IPS-20b (cell line): Measurements from ENCODE around the gene CTSC.

ENCODE experiments used
- H3K27ac ChIP-seq: one replicate; pipeline ENCODE4 v1.5.1; 2013; ENCODE audit warnings: low read length
- H3K27me3 ChIP-seq: 2 replicates; pipeline ENCODE4 v1.6.1; 2013; ENCODE audit warnings: mild to moderate bottlenecking, low read length, inconsistent platforms; ENCODE audit not compliant: insufficient read depth
- H3K36me3 ChIP-seq: 2 replicates; pipeline ENCODE4 v1.6.1; 2013; ENCODE audit warnings: low read depth, mild to moderate bottlenecking, inconsistent platforms, low read length, moderate library complexity; ENCODE audit not compliant: insufficient read depth
- H3K4me1 ChIP-seq: 2 replicates; pipeline ENCODE4 v1.6.1; 2013; ENCODE audit warnings: mild to moderate bottlenecking, control low read depth, inconsistent platforms, low read length, moderate library complexity; ENCODE audit not compliant: insufficient read depth
- H3K4me3 ChIP-seq: 2 replicates; pipeline ENCODE4 v1.5.1; 2013; ENCODE audit warnings: mild to moderate bottlenecking, low read length, inconsistent platforms
- H3K9ac ChIP-seq: 2 replicates; pipeline ENCODE4 v1.6.1; 2013; ENCODE audit warnings: low read depth, mild to moderate bottlenecking, inconsistent platforms, low read length, moderate library complexity
- H3K9me3 ChIP-seq: 2 replicates; pipeline ENCODE4 v1.6.1; 2013; ENCODE audit warnings: mild to moderate bottlenecking, low read depth, low read length, inconsistent platforms; ENCODE audit not compliant: insufficient read depth

Gene CTSC

DNA sequence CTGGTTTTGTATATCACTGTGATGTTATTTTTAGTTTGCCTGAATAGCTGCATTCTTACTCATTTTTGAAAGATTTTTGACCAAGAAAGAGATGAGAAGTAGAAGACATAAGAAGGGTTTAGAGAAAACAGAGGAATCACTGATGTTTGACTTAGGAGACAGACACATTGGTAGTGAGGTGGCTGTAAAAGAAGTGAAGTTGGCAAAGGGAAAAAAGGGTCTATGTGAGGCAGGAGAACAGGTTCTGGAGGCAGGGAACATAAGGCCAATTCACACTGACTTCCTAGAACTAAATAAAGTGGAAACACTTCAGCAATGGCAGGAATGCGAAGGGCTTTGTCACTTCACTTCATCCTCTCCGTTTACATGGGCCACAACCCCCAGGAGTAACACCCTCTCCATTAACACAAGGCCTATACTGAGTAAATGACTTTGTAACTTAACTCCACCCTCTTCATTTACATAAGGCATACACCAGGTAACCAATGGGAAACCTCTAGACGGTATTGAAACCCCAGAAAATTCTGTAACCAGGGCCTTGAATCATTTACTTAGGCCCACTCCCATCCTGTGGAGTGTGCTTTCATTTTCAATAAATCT is 36.5 kb downstream of the CTSC start:
- peaks cover 36% of the 10 kb centered on the region; the same call in 1 of the 2 replicates for H3K4me1 ChIP-seq
- no peaks in the 10 kb centered on the region for H3K9me3 ChIP-seq
- peak overlapping the region; percentile 40 for H3K9ac ChIP-seq
- H3K36me3 ChIP-seq, result peaks cover 85% of the 10 kb centered on the region
- peak overlapping the region; percentile 18; the same call in 1 of the 2 replicates for H3K4me3 ChIP-seq
- H3K27ac ChIP-seq, result peak overlapping the region; percentile 11
- no peaks in the 10 kb centered on the region for H3K27me3 ChIP-seq

DNA sequence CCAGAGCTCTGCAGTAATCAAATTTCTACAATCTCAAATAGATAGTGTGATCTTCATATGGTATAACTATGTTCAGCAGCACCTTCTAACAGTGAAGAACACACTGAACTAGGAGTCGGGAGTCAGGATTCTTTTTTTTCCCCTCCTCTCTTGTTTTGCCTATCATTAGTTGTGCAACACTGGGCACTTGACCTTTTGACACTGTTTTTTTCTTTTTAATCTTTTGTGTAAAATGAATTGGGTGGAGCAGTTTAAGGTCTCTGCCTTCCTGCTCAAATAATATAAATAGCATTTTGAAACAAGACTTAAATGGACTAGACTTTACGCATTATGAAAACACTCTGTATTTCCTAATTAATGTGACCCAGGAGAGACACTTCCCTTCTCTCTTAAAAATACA is 39.7 kb downstream of the CTSC start:
- Histone ChIP-seq H3K9me3 (no peaks in the 10 kb centered on the region), H3K4me1 (peaks cover 36% of the 10 kb centered on the region; the same call in 1 of the 2 replicates), H3K27me3 (no peaks in the 10 kb centered on the region), H3K4me3 (no peak overlapping the region), H3K36me3 (peaks cover 85% of the 10 kb centered on the region), H3K27ac (no peak overlapping the region), H3K9ac (no peak overlapping the region)

DNA sequence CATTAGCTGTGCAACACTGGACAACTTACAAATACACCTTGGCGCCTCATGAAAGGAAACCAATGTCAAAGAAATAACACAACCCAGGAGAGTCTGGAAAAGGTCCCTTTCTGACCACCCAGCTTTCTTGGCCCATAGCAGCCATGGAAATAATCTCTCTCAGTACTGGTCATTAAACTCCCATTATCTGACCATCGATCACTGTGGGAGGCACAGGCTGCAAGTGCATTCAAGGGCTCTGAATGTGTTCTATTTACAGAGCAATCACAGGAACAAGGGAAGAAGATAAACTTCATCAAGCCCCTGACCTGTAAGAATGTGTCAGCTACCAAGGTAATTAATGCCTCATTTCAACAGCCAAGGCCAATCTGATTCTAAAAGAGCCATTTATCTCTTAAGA is 40.1 kb downstream of the CTSC start:
- no peak overlapping the region for H3K27ac ChIP-seq
- peaks cover 36% of the 10 kb centered on the region; the same call in 1 of the 2 replicates for H3K4me1 ChIP-seq
- no peak overlapping the region for H3K4me3 ChIP-seq
- H3K36me3 ChIP-seq, result peaks cover 86% of the 10 kb centered on the region
- no peak overlapping the region for H3K9ac ChIP-seq
- H3K9me3 ChIP-seq, result no peaks in the 10 kb centered on the region
- H3K27me3 ChIP-seq, result no peaks in the 10 kb centered on the region

DNA sequence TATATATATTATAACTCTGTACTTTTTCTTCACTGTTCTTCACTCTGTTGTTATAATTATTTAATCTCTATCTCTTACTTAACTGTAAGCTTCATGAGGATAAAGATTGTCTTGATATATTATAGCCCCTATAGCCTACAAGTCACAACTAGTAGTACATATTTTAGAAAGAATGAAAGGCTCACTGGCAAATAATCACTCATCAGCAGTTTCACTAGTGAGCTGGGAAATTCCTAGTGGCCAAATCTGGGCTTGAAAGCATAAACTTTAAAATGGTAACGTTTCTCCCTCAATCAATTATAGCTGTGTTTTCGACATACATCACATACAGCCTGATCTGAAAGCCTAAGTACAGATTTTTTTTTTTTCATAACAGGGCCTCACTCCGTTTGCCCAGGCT is 42.5 kb downstream of the CTSC start:
- peaks cover 95% of the 10 kb centered on the region for H3K36me3 ChIP-seq

DNA sequence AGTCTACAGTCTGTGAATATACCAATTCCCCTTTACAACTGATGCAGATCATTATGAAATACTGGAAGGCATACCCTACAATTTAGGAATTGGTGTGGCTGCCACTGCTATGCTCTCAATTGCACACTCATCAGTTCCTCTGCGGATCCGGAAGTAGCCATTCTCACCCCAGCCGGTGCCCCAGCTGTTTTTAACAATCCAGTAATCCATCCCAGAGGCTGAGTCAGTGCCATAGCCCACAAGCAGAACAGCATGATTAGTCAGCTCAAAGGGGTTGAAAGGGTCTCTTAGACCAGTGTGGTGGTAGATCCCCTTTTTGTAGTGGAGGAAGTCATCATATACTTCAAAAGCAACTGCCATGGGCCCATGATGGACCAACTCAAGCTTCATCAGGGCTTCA is 43.6 kb downstream of the CTSC start:
- H3K36me3 ChIP-seq, result peaks cover 95% of the 10 kb centered on the region
- H3K4me1 ChIP-seq, result peaks cover 11% of the 10 kb centered on the region; the same call in 1 of the 2 replicates
- H3K27me3 ChIP-seq, result no peaks in the 10 kb centered on the region
- no peak overlapping the region for H3K4me3 ChIP-seq
- no peaks in the 10 kb centered on the region for H3K9me3 ChIP-seq
- H3K27ac ChIP-seq, result no peak overlapping the region
- no peak overlapping the region for H3K9ac ChIP-seq

More for the DNA sequence above, 42.5 kb downstream of the CTSC start:
- Histone ChIP-seq H3K9ac (no peak overlapping the region), H3K27me3 (no peaks in the 10 kb centered on the region), H3K4me3 (no peak overlapping the region), H3K9me3 (no peaks in the 10 kb centered on the region), H3K27ac (no peak overlapping the region), H3K4me1 (peaks cover 19% of the 10 kb centered on the region; the same call in 1 of the 2 replicates)

DNA sequence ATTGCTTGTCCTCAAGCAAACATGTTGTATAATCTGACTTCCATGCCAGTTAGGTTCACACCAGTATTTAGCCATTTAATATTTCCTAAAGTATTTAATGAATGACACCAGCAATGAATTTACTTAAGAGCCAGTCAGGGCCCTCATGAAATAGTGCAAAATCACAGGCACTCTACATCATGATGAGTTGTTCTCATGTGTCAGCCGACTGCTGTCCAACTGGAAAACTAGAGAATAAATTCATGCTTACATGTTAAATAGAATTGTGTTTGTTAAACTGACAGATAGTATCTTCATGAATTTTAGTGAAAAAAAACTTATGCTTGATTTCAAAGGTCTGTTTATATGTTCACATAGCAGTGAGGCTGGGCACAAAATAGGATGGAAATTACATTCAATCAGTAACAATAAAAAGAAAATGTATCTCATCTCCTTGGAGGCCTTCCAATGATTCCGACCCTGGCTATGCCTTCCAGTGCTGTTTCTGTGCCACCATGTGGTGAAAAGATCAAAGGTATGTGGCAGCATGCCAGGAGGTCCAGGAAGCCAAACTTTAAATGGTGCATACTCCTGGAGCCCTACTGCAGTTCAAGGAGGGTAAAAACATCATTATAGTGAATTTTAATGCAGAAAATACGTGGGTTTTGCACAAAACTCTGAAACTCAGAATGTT is 45.2 kb downstream of the CTSC start:
- Histone ChIP-seq H3K4me3 (no peak overlapping the region), H3K9ac (no peak overlapping the region), H3K36me3 (peaks cover 94% of the 10 kb centered on the region), H3K9me3 (no peaks in the 10 kb centered on the region), H3K4me1 (no peaks in the 10 kb centered on the region), H3K27ac (no peak overlapping the region), H3K27me3 (no peaks in the 10 kb centered on the region)

DNA sequence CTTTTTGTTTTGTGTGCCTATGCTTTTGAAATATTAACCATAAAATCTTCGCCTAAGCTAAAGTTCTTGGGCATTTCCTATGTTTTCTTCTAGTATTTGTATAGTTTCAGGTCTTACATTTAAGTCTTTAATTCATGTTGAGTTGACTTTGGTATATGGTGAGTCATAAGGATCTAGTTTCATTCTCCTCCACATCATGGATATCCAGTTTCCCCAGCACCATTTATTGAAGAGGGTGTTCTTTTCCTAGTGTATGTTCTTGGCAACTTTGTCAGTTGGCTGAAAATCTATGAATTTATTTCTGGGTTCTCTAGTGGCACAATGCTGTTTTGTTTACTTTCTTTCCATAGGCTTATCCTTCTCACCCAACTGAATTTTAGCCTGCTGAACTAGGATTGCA is 49.0 kb downstream of the CTSC start:
- H3K36me3 ChIP-seq, result peaks cover 82% of the 10 kb centered on the region
- H3K27me3 ChIP-seq, result no peaks in the 10 kb centered on the region
- no peaks in the 10 kb centered on the region for H3K9me3 ChIP-seq
- H3K4me1 ChIP-seq, result no peaks in the 10 kb centered on the region
- H3K9ac ChIP-seq, result no peak overlapping the region
- H3K4me3 ChIP-seq, result no peak overlapping the region
- no peak overlapping the region for H3K27ac ChIP-seq

DNA sequence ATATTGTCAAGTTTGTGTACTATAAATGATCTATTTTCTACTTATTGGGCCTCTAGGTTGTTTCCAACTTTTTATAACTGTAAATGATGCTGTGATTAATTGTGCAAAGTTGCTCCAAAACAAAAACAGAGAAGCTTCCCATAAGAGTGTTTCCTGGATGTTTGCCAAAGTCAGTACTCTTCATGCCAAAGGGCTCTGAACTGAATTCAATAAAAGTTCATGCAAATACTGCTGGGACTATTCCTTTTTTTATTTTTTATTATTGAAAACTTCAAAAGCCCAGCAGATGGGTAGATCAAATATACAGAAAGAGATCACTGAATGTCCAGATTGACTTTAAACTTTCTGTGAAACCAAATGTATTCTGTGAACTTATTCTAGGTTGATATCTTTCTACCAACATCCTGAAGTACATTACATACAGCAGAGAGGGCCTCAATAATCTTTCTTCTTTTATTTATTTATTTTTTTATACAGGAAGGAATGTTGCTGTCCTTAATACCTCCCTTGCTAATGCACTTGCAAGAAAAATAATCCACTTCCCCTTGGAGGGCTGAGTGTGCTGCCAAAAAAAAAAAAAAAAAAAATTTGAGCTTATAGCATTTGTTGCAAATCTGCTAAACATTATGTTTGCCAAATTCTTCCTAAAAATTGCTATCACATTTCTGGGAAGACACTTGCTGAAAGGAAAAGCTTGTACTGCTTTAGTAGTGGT is 53.0 kb downstream of the CTSC start:
- no peaks in the 10 kb centered on the region for H3K4me1 ChIP-seq
- no peak overlapping the region for H3K9ac ChIP-seq
- peaks cover 59% of the 10 kb centered on the region for H3K36me3 ChIP-seq
- no peak overlapping the region for H3K4me3 ChIP-seq
- no peak overlapping the region for H3K27ac ChIP-seq
- no peaks in the 10 kb centered on the region for H3K9me3 ChIP-seq
- H3K27me3 ChIP-seq, result no peaks in the 10 kb centered on the region

DNA sequence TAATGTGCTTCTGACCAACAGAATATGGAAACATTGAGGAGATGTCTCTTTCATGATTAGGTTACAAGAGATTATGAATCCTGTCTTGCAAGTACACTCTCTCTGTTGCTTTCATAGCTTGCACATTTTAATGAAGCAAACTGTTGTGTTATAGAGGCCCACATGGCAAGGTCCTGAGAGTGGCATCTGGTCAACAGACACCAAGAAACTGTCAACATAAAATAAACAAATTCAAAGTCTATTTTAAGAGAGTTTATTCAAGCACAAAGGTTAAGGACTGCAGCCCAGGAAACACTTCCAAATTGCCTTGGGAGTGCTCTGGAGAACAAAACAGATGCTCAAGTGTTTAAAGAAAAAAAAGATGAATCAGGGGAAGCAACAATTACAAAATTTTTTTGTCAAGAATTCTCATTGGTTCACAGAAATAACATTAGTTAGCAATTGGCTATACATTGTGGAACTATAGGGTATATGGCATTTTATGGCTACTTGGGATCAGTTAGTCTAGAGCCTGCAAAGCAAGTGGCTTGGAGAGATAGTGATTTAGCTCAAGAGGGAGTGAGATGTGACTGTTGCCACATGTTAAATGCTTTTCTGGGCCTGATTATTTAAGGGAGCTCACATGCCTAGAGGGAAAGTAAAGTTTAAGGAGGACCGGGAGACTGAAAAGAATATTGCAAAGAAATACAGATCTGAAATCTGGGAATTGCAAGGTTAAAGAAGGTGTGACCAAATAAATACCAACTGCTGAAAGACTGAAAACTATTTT is 54.6 kb downstream of the CTSC start:
- H3K27me3 ChIP-seq, result no peaks in the 10 kb centered on the region
- H3K36me3 ChIP-seq, result peaks cover 43% of the 10 kb centered on the region
- H3K27ac ChIP-seq, result no peak overlapping the region
- H3K9ac ChIP-seq, result no peak overlapping the region
- no peak overlapping the region for H3K4me3 ChIP-seq
- no peaks in the 10 kb centered on the region for H3K4me1 ChIP-seq
- H3K9me3 ChIP-seq, result no peaks in the 10 kb centered on the region

DNA sequence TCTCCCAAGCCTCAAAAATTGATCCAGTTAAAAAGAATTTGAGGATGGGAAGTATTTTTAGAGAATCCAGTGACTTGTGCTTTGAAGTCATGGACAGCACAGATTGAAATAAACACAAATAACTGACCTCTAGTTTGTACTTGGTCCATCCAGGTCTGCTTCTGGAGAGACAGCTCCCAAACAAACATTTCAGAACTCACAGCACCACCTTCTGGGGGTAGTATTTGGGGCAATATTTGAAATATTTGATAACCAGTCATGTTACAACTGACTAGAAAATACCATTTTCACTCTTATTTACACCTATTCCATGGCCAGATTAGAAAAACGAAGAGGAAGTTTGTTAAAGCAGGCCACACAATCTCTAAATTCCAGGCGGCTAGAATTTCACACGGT is 56.2 kb downstream of the CTSC start:
- Histone ChIP-seq H3K9ac (no peak overlapping the region), H3K4me1 (no peaks in the 10 kb centered on the region), H3K36me3 (peaks cover 28% of the 10 kb centered on the region; the same call in 1 of the 2 replicates)

DNA sequence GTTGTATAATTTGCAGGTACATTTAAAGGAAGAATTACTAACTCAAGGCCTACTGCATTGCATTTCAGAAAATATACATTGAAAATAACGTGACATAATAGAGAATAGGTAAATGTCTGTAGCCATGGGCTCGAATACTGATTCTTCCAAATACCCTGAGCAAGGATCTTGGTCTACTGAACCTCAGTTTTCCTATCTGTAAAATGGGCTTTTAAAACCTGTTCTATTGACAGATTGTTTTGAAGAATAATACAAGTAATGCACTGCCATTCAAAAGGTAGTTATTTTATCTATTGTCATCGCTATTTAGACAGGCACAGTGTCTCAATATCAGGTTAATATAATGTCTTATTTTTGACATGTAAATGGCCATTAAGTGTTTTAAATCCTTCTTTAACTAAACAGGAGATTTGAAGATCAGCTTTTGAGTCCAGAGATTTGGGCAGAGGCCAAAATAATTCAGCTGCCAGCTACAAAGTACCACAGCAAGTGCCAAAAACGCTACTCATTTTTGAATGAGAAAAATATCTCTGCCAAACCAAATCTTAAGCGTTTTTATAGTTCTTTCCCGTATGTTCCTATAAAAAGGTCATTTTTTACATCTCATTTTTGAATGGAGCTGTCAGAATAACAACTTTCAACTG is 56.7 kb downstream of the CTSC start:
- Histone ChIP-seq H3K27me3 (no peaks in the 10 kb centered on the region), H3K9ac (no peak overlapping the region), H3K4me3 (no peak overlapping the region), H3K27ac (no peak overlapping the region), H3K4me1 (no peaks in the 10 kb centered on the region), H3K9me3 (no peaks in the 10 kb centered on the region), H3K36me3 (peaks cover 24% of the 10 kb centered on the region; the same call in 1 of the 2 replicates)

More for the DNA sequence above, 56.2 kb downstream of the CTSC start:
- Histone ChIP-seq H3K27me3 (no peaks in the 10 kb centered on the region), H3K27ac (no peak overlapping the region), H3K9me3 (no peaks in the 10 kb centered on the region), H3K4me3 (no peak overlapping the region)
